ENCODE data around the gene ZMAT3.
A peak's percentile ranks its signal among the peaks of the same experiment; 100 is the strongest.
"Not testable (repeated sequence)": the region's sequence is repeated elsewhere in the genome, so short reads cannot be mapped to it uniquely, and the experiment has no call there.

The ZMAT3 gene

DNA sequence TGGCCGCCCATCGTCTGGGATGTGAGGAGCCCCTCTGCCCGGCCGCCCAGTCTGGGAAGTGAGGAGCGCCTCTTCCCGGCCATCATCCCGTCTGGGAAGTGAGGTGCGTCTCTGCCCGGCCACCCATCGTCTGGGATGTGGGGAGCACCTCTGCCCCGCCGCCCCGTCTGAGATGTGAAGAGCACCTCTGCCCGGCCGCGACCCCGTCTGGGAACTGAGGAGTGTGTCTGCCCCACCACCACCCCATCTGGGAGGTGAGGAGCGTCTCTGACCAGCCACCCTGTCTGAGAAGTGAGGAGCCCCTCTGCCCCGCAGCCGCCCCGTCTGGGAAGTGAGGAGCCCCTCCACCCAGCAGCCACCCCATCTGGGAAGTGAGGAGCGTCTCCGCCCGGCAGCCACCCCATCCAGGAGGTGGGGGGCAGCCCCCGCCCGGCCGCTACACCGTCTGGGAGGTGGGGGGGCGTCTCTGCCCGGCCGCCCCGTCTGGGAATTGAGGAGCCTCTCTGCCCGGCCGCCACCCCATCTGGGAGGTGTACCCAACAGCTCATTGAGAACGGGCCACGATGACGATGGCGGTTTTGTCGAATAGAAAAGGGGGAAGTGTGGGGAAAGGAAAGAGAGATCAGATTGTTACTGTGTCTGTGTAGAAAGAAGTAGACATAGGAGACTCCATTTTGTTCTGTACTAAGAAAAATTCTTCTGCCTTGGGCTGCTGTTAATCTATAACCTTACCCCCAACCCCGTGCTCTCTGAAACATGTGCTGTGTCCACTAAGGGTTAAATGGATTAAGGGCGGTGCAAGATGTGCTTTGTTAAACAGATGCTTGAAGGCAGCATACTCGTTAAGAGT is 38.9 kb downstream of the ZMAT3 start:
- DNase-seq; intact Hi-C loops (cut with DNase I): not testable (repeated sequence)

- intact Hi-C loops (cut with DNase I) = no loop called here
- no peak for DNase-seq
These were observed 42.5 kb downstream of the ZMAT3 start for GRCh38 chr3:179029096-179029495.

- intact Hi-C loops (cut with DNase I) = no loop called here
- peak in 1 of 42 donors; percentile 8 for DNase-seq
These were observed 43.2 kb downstream of the ZMAT3 start for GRCh38 chr3:179028408-179028807.

GRCh38 chr3:179027326-179027900 is 44.2 kb downstream of the ZMAT3 start:
- intact Hi-C loops (cut with DNase I) = no loop called here
- peak in 3 of 42 donors; percentile 5 to 50 (median 20) for DNase-seq

GRCh38 chr3:179026636-179027035 is 45.0 kb downstream of the ZMAT3 start:
- no peak for DNase-seq
- intact Hi-C loops (cut with DNase I) = no loop called here

DNA sequence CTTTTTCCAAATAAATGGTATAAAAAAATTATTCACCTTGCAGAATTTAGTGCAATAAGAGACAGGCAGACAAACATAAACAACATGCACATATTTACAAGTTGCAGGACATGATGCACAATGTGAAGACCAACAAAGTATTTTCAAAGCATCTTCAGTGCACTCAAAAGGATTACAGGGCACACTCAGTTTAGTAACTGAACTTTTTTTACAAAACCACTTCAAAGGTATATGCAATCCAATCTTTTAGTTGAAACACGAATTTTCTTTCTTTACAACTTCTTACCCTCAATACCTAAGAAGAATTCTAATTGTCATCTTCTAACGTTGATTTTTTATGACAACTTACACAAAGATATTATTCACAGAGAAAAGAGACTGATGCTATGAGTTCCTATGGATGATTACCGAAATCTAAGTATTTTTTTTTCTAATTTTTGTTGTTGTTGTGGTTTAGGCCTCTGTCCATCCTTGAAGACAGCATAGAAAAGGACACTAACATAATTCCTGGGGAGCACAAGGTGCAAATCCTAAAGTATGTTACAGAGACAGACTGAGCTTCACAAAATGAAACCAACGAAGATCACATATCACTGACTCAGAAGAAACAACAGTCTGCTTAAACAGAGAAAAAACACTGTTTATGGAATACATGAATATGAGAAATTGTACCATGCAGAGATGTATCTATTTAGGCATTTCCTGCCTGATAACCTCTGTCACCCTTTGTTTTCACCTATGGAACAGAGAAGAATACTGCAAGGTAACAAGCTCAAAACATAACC is 50.3 kb downstream of the ZMAT3 start:
- intact Hi-C loops (cut with DNase I) = no loop called here
- no peak for DNase-seq

DNA sequence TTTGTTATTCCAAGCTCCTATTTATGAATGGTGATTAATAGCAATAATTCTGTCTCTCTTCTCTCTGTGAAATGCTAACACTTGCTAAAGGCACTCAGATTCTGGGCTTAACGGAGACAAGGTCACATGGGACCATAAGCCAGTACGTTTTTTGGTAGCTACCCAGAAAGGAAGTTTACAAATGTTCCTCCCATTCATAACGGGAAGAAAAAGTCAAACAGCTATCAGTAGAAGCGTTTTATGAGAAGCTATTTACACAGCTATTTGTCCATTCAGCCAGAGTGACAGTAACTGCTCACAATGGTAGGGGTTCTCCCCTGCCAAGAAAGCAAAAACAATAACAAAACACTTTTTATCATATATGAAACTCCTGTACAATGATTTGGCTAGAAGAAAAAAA is 51.5 kb downstream of the ZMAT3 start:
- DNase-seq = no peak
- intact Hi-C loops (cut with DNase I) = no loop called here

- intact Hi-C loops (cut with DNase I) = loop anchor here (5.0 to 10.0 kb wide), 3 partner anchors 53 to 543 kb away; partner anchors contain the start of genes ACTL6A, PIK3CA and ZMAT3
- DNase-seq = no peak
These were observed 52.8 kb downstream of the ZMAT3 start for GRCh38 chr3:179018808-179019207.

DNA sequence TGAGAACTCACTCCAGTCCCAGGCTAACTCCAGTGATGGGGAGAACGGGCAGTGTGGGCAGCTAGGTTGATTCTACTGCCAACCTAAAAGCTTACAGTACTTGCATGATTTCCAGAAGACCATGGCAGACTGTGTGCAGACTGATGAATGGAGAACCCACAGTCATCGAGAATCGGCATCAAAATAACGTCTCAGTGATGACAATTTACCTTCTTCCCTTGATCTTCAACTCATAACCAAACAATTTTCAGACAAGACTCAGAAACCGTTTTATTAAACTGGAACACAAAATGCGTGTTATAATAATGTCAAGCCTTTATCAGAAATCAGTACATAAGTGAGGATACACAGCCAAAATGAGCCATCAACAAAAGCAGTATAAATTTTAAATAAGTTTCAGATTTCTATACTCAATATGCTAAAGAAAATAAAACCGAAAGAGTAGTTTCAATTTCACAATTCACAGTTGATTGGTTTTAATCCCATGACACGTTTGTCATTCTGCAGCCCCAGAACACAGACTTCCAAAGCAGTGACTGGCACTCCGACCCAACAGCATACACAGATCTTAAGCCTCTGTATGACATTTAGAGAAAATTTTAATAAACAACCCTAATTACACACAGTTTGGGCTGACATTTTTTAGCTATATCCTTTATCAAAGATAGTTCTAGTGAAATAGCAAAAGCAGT is 54.5 kb downstream of the ZMAT3 start:
- intact Hi-C loops (cut with DNase I) = loop anchor here (5.0 to 10.0 kb wide), 3 partner anchors 55 to 545 kb away; partner anchors contain the start of genes ACTL6A, PIK3CA and ZMAT3
- DNase-seq = no peak

- intact Hi-C loops (cut with DNase I) = loop anchor here (2.0 to 10.0 kb wide), 4 partner anchors 57 to 547 kb away; partner anchors contain the start of genes ACTL6A, PIK3CA and ZMAT3
- peak in 25 of 42 donors; percentile 11 to 87 (median 65) for DNase-seq
These were observed 56.0 kb downstream of the ZMAT3 start for GRCh38 chr3:179015551-179016020.

- no peak for DNase-seq
- intact Hi-C loops (cut with DNase I) = no loop called here
These were observed 65.9 kb downstream of the ZMAT3 start for GRCh38 chr3:179005706-179006105.

DNA sequence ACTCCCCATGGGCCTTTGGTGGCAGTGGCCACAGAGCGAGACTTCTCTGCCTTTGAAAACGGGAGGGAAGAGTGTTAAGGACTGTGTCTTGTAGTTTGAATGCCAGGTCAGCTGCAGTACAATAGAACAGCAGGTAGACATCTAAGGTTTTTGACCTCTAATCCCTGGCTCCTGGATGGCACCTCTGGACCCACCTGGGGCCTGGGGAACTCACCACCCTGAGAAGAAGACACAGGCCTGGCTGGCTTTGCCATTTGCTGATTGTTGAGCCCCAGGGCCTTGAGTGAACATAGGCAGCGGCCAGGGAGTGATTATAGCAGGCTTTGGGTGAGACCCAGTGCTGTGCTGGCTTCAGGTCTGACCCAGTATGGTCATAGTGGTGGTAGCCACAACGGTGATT is 66.4 kb downstream of the ZMAT3 start:
- intact Hi-C loops (cut with DNase I) = no loop called here
- no peak for DNase-seq

- DNase-seq = no peak
- intact Hi-C loops (cut with DNase I) = no loop called here
These were observed 71.0 kb downstream of the ZMAT3 start for GRCh38 chr3:179000659-179001058.

- intact Hi-C loops (cut with DNase I) = no loop called here
- DNase-seq = no peak
These were observed 71.5 kb downstream of the ZMAT3 start for GRCh38 chr3:179000144-179000543.

GRCh38 chr3:178996399-178996798 is 75.2 kb downstream of the ZMAT3 start:
- no peak for DNase-seq
- intact Hi-C loops (cut with DNase I) = no loop called here

- intact Hi-C loops (cut with DNase I) = no loop called here
- no peak for DNase-seq
These were observed 81.3 kb downstream of the ZMAT3 start for GRCh38 chr3:178990293-178990692.

DNA sequence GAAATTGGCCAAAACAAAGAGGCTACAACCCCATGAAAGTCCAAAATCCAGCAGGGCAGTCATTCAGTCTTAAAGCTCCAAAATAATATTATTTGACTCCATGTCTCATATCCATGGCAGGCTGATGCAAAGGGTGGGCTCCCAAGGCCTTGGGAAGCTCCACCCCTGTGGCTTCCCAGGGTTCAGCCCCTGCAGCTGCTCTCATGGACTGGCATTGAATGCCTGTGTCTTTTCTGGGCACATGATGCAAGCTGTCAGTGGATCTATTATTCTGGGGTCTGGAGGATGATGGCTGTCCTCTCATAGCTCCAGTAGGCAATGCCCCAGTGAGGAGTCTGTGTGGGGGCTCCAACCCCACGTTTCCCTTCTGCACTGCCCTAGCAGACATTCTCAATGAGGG is 81.8 kb downstream of the ZMAT3 start:
- intact Hi-C loops (cut with DNase I) = no loop called here
- no peak for DNase-seq

DNA sequence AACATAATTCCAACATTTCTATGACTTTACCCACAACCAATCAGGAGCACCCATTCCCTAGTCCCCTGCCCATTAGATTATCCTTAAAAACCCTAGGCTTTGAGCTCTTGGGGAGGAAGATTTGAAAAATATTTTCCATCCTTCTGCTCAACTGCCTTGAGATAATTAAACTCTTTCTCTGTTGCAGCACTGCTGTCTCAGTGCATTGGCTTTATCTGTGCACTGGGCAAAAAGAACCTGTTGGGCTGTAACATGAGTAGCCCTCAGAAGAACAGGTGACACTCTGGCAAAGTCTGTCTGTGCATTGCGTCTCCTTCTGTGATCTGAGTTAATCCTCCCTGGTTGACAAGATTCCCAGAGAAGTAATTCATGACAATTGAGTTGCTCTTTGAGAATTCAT is 83.9 kb downstream of the ZMAT3 start:
- intact Hi-C loops (cut with DNase I) = no loop called here
- DNase-seq = no peak

DNA sequence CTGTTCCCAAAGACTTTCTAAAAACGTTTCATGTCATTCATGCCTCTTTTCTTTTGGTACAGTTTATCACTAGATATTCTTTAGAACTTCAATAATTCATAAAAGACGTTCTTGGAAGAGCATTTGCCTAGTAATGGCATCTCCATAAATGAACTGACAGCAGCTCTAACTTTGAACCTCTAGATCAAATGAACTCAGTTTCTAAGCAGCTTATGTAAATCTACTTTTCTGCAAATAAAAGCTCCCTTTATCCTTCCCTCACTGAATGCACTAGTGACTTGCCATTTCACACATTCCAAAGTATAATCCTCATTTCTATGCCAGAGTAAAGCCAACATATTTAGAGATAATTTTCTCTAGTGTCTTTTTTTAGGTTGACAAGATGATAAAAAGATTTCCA is 85.2 kb downstream of the ZMAT3 start:
- DNase-seq = no peak
- intact Hi-C loops (cut with DNase I) = no loop called here
